Pancreas (tissue), 10 donors: ENCODE results near the gene NANOS2. TPM values are rescaled to one million over a fixed set of nuclear protein-coding genes. Genes with fewer than 3 reads are reported as not detected.
"Not testable (repeated sequence)": the region's sequence is repeated elsewhere in the genome, so short reads cannot be mapped to it uniquely, and the experiment has no call there.

Experiments used
- ATAC-seq, 4 donors: fragments of 200-7000 bp; cut with Tn5 transposase; one replicate each; pipeline versions ENCODE4 v1.8.0 to v1.9.1; 2020; ENCODE audit warnings: mild to moderate bottlenecking in 4 of 4, moderate library complexity in 4 of 4
- DNase-seq, 6 donors: peaks; one replicate each; pipeline ENCODE4 v3.0.0-alpha.2; 2020
- FAIRE-seq: peaks from 2 replicates; lab custom pipeline; 2012; peaks lifted over from hg19 to GRCh38; lab: Jason Lieb, UNC
- H3K27ac ChIP-seq, 4 donors: fragments of 200-600 bp; sonication (generic); 1 replicate in 3 of 4; 2 replicates in 1 of 4; pipeline versions ENCODE4 v1.5.0 to v1.8.0; 2020
- H3K27me3 ChIP-seq, 4 donors: fragments of 200-600 bp; one replicate each; pipeline ENCODE4 v1.8.0; 2021
- H3K36me3 ChIP-seq, 3 donors: fragments of 200-600 bp; sonication (generic) in 1 of 3; one replicate each; pipeline versions ENCODE4 v1.5.0 to v1.8.0; 2020 to 2021
- H3K4me1 ChIP-seq, 3 donors: fragments of 200-600 bp; one replicate each; pipeline ENCODE4 v1.8.0; 2021
- H3K4me3 ChIP-seq, 4 donors: fragments of 200-600 bp; sonication (generic) in 2 of 4; one replicate each; pipeline versions ENCODE4 v1.5.0 to v1.8.0; 2020 to 2021
- H3K9me3 ChIP-seq, 4 donors: fragments of 200-600 bp; one replicate each; pipeline ENCODE4 v1.8.0; 2021
- CTCF ChIP-seq, 4 donors: fragments of 200-600 bp; sonication (generic) in 3 of 4; IDR thresholded peaks; one replicate each; pipeline versions ENCODE4 v1.5.0 to v1.8.0; 2021; ENCODE audit warnings: antibody characterized with exemption in 4 of 4
- WGBS, 2 donors: extraction: QIAGEN DNeasy Blood & Tissue Kit; methylation state at CpG; one replicate each; pipeline ENCODE4 v1.1.7; 2013; 5-methylcytosine and 5-hydroxymethylcytosine counted together
- intact Hi-C, 3 donors: fragments of 100-400 bp; cut with DNase I; formaldehyde crosslinking; loops; one replicate each; pipeline versions ENCODE4 v1.11.1 to v1.14.2; 2022
- polyA plus RNA-seq, 2 donors: library from polyadenylated mRNA; stranded (reverse); fragments of 200-250 nt; gene quantifications; one replicate each; pipeline ENCODE4 v1.2.3, GENCODE V29; 2013
- total RNA-seq, 6 donors: library from RNA; stranded (reverse); fragmentation: NEBNext Ultra II Directional in 4 of 6; extraction: Animal tissue kit (Norgen Biotek cat#: 25700) in 4 of 6; gene quantifications; one replicate each; pipeline versions ENCODE4 v1.2.1 to v1.2.4, GENCODE V29; 2021 to 2023
- donor health status: healthy with polysubstance abuse.
- donor health status: DM: no; HTN: no; CAD: no; lungs with moderate emphysema.
- donor health status: DM: no; HTN: no; CAD: no.
- donor health status: control.
- donor health status: control.
- donor health status: Bipolar disorder and iron deficiency.
- donor health status: DM: yes; HTN: yes; CAD: no.
- donor health status: DM: no; HTN: no; CAD: no.
- donor health status: DM: no; HTN: no; CAD: no.
- donor health status: DM: yes; HTN: yes; CAD: no.

The NANOS2 gene
- total and polyA plus RNA-seq, 8 donors: not detected

- Histone ChIP-seq H3K9me3 (no peaks in the 10 kb centered on the region), H3K36me3 (peaks cover 0 to 10% (median 0%) of the 10 kb centered on the region in 3 donors), H3K27ac (no peak overlapping the region), H3K27me3 (no peaks in the 10 kb centered on the region), H3K4me3 (no peak overlapping the region), H3K4me1 (peaks cover 8 to 21% (median 17%) of the 10 kb centered on the region in 3 donors)
- no peak for DNase-seq
- FAIRE-seq: no peak
- TF ChIP-seq CTCF (IDR thresholded peaks at IDR 0.05): no peak
- WGBS, 2 donors: 74 to 80% methylated on average over 4 of the region's 4 CpGs
- no peak for ATAC-seq
- intact Hi-C loops: no loop called here
These were observed 14.5 kb downstream of the NANOS2 start for GRCh38 chr19:45899919-45900589.

DNA sequence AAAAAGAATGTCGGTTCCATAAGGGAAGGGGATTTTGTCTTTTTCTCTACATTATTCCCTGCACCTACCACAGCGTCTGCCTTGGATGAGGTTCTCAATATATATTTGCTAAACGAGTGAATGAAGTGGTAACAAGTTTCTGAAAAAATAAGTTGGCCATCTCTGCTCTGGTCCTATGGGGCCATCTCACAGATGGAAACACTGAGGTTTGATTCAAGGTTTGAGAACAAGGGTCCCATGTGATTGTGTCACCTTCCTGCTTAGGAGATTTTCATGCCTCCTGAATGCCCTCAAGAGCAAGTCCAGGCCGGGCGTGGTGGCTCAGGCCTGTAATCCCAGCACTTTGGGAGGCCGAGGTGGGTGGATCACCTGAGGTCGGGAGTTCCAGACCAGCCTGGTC is 15.3 kb downstream of the NANOS2 start:
- FAIRE-seq (no peak), ATAC-seq (no peak), DNase-seq (no peak)
- peaks cover 8 to 21% (median 17%) of the 10 kb centered on the region in 3 donors for H3K4me1 ChIP-seq
- intact Hi-C loops: no loop called here
- TF ChIP-seq CTCF (IDR thresholded peaks at IDR 0.05): no peak
- 93 to 94% methylated on average over 7 of the region's 7 CpGs for WGBS, 2 donors
- no peak overlapping the region for H3K27ac ChIP-seq
- no peak overlapping the region for H3K4me3 ChIP-seq
- H3K36me3 ChIP-seq: peaks cover 0 to 10% (median 0%) of the 10 kb centered on the region in 3 donors
- H3K27me3 ChIP-seq: no peaks in the 10 kb centered on the region
- no peaks in the 10 kb centered on the region for H3K9me3 ChIP-seq

DNA sequence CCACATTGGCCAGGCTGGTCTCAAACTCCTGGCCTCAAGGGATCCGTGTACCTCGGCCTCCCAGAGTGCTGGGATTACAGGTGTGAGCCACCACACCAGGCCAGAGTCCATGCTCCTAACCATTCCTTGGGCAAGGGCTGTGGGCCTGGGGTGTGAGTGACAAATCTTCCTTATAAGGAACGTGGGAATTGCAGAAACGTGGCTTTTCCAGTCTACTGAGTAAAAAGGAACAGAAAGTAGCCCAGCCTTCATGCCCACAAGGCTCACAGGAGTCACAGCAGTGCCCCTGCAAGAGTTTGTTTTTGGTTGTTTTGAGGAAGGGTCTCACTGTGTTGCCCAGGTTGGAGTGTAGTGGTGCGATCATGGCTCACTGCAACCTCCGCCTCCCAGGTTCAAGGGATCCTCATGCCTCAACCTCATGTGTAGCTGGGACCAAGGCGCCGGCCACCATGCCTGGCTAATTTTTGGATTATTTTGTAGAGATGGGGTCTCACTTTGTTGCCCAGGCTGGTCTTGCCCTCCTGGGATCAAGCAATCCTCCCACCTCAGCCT is 17.2 kb downstream of the NANOS2 start:
- Histone ChIP-seq H3K9me3 (no peaks in the 10 kb centered on the region), H3K27me3 (no peaks in the 10 kb centered on the region), H3K27ac (no peak overlapping the region), H3K36me3 (peaks cover 0 to 10% (median 0%) of the 10 kb centered on the region in 3 donors), H3K4me3 (no peak overlapping the region), H3K4me1 (peaks cover 8 to 17% (median 16%) of the 10 kb centered on the region in 3 donors)
- ATAC-seq (no peak), FAIRE-seq (no peak), DNase-seq (no peak)
- TF ChIP-seq CTCF (IDR thresholded peaks at IDR 0.05): no peak
- intact Hi-C loops: no loop called here
- 90 to 95% methylated on average over 8 of the region's 8 CpGs for WGBS, 2 donors

GRCh38 chr19:45895983-45896599 is 18.5 kb downstream of the NANOS2 start:
- intact Hi-C loops, H3K4me3 ChIP-seq, FAIRE-seq, H3K27ac ChIP-seq, H3K27me3 ChIP-seq, H3K36me3 ChIP-seq, DNase-seq, H3K9me3 ChIP-seq, ATAC-seq: not testable (repeated sequence)
- peaks cover 8 to 14% (median 13%) of the 10 kb centered on the region in 3 donors for H3K4me1 ChIP-seq
- WGBS, 2 donors: 96 to 98% methylated on average over 12 of the region's 12 CpGs

- no peak overlapping the region for H3K27ac ChIP-seq
- H3K4me3 ChIP-seq: no peak overlapping the region
- H3K4me1 ChIP-seq: peaks cover 5 to 9% (median 7%) of the 10 kb centered on the region in 3 donors
- no peak for TF ChIP-seq CTCF (IDR thresholded peaks at IDR 0.05)
- H3K36me3 ChIP-seq: peaks cover 0 to 10% (median 0%) of the 10 kb centered on the region in 3 donors
- DNase-seq (no peak), FAIRE-seq (no peak), ATAC-seq (peak in 1 of 4 donors; percentile 7)
- intact Hi-C loops: no loop called here
- no peaks in the 10 kb centered on the region for H3K27me3 ChIP-seq
- WGBS, 2 donors: 75 to 76% methylated on average over 9 of the region's 9 CpGs
- no peaks in the 10 kb centered on the region for H3K9me3 ChIP-seq
These were observed 19.0 kb downstream of the NANOS2 start for GRCh38 chr19:45895519-45895972.
